ENCODE data around the gene TBC1D5.

TBC1D5 gene

DNA sequence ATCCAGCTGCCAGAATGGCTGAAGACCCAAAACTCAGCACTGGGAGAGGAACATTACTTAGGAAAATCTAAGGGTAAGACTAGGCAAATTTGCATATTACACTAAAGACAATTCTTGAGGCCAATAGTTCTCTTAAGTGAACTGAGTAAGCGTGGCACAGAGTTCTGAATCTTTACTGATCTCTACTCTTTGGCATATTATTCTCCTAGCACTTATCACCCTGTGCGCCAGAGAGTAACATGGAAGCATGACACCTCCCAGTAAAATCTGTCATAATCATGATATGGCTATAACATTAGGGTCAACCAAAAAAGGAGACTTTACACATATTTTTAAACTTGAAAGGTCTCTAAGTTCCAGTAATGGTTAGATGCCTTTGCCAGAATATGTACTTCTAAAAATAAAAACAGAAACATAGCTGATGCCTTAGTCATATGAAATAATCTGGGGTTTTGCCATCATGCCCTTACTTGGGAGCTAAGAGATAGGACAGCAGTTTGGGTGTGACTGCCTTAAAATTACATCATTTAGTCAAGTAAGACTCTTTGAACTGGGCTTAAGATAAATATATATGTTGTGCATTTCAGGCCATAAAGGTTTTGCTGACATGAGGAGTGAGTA, 567.1 kb downstream of the TBC1D5 start:
- no peak for DNase-seq (ENCODE audit: low spot score)

DNA sequence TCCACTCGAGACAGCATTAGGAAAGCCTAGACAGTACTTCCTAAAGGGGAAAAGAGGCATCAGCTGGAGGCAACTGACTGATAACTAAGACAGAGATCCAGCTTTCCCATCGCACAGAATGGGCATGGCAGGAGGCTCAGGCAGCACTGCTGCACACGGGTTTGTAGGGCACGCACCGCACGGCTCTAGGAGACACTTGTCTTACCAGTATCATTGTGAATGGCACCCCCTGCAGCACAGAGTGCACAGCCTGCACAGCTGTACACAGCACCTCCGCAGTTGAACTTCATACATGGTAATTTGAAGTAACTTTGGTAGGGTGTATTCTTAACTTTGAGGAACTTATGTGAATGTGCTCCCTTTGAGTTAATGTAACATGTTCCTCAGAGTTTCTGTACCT, 576.1 kb downstream of the TBC1D5 start:
- DNase-seq (ENCODE audit: low spot score): no peak

DNA sequence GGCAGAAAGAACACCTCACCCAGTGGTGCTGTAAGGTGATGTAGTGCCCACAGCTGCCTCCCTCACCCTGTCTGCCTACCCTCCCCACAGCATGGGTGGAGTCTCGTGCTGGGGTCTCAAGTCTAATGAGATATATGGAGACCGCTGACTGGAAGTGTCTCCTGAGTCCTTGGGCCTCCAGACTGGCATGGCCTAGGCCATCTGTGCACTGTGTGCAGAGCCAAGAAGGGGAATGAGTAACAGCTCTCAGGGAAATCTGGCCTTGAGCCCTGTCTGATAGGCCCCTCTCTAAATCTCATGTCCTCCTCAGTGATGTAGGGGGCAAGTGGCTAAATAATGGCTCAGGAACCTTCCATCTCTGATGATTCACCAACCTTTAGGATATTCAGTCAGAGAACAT, 580.3 kb downstream of the TBC1D5 start:
- no peak for DNase-seq (ENCODE audit: low spot score)

DNA sequence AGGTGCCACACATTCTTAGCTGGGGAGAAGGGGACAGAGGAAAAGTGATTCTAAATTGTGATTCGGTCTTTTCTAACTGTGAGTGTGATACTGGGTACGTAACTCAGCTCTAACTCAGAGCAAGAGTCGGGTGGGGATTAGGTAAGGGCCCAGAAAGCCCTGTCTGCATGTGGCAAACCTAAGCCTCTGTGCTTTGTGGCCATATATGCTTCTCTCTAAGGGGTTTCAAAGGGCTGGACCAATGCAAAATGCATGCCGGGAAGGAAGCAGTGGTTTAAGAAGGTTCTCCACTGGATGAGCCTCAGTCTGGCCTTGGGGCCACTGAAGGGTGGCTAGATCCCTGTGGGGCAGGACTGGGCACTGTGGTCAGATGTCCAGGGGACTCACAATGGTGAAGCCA, 581.8 kb downstream of the TBC1D5 start:
- DNase-seq (ENCODE audit: low spot score): no peak

GRCh38 chr3:17158941-17159682, 583.3 kb downstream of the TBC1D5 start:
- DNase-seq (ENCODE audit: low spot score): no peak

DNA sequence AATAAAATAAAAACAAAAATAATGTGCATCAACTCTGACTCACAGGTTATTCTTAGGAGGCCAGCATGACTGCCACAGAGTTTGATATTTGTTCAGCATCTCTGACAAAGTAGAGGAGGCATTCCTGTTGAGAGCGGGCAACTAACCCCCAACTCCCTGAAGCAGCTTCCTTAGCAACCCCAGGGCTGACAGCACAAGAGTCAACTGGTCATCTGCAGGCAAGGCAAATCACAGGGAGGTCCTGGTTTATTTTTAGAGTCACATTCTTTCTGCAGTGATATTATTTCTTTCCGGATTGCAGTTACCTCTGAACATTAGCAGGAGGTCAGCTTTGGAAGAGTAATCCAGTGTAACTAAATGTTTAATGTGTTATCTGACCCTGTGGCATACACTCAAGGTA, 584.7 kb downstream of the TBC1D5 start:
- no peak for DNase-seq (ENCODE audit: low spot score)

- no peak for DNase-seq (ENCODE audit: low spot score)
Measured at GRCh38 chr3:17156864-17157263, 585.6 kb downstream of the TBC1D5 start.

DNA sequence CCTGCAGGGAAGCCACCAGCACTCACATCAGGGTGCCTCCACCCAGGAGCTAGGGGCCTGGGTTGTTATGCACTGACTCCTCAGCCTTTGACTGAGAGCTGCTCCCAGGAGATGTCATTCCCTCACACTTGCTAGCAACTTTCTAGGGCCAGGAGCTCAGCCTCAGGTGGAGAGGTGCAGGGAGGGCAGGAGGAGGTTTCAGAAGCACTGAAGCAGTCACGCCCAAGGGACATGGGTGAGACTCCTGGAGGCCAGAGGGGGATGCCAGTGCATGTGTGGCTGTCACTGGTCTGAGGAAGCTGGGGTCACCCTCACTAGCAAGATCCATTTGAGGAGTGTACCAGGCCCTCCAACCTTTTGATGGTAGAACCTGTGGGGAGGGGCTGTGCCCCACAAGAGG, 586.5 kb downstream of the TBC1D5 start:
- no peak for DNase-seq (ENCODE audit: low spot score)

- DNase-seq (ENCODE audit: low spot score): no peak
Measured at GRCh38 chr3:17154941-17155340, 587.5 kb downstream of the TBC1D5 start.

DNA sequence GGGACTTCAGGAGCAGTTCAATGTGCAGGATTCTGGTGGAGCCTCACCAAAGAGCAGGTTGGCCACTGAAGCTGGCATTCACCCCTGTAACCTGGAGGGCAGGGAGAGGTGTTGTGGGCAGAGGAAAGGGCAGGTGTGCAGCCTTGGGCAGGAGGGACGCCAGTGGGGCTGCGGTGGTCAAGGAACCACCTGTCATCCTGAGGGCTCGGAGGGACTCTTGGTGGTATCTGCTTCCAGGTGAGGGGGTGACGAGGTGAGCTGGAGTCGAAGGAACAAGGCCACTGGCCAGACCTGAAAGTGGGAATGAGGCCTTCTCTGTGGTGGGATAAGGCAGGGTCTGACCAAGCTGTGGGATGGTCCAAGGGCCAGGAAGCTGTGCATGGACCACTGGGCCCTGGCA, 588.2 kb downstream of the TBC1D5 start:
- DNase-seq (ENCODE audit: low spot score): no peak

DNA sequence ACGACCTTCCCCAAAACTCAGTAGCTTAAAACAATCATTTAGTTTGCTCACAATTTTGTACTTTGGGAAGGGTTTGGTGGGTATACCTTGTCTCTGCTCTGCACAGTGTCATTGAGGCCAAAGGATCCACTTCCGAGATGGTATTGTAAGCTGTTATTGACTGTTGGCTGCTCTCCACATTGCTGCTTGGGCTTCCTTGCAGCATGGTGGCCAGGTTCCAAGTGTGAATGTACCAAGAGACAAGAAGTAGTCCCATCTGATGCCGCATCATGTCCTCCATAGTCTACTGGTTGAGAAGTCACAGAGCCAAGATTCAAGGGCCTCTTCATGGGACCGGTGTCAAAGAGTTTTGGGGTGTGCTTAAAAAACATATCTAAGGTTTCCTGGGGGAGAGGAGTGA, 589.2 kb downstream of the TBC1D5 start:
- DNase-seq (ENCODE audit: low spot score): no peak

GRCh38 chr3:17151598-17152373, 590.6 kb downstream of the TBC1D5 start:
- no peak for DNase-seq (ENCODE audit: low spot score)

DNA sequence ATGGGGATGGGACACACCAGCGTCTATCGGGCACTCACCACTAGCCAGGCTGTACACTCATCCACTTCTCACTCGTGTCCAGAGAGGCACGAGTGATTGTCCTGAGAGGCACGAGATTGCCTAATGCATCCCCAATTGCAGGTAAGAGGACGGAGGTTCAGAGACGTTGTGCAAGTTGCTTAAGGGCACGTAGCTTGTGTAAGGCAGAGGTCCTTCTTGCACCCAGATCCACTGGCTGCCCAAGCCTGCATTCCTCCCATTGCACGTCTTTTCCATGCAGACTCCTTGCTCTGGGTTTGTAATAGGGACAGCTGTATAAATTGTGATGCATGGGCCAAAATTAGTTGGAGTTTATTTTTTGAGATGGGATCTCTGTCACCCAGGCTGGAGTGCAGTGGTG, 593.4 kb downstream of the TBC1D5 start:
- DNase-seq (ENCODE audit: low spot score): no peak

DNA sequence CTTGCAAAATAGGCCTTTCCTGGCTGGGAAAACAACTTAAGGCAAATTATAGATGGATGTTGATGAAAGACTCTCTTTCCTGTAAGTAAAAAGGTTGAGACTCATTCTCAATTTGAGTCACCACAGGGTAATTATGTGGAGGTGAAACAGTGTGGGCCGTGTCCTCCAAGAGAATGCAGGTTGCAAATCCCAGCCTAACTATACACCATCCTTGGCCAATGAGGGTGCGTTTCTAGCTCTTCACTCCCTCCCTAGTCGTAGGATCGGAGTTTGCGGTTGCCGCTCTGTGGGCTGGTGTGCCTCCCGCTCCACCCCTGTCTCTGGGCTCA, 597.8 kb downstream of the TBC1D5 start:
- DNase-seq (ENCODE audit: low spot score): no peak

DNA sequence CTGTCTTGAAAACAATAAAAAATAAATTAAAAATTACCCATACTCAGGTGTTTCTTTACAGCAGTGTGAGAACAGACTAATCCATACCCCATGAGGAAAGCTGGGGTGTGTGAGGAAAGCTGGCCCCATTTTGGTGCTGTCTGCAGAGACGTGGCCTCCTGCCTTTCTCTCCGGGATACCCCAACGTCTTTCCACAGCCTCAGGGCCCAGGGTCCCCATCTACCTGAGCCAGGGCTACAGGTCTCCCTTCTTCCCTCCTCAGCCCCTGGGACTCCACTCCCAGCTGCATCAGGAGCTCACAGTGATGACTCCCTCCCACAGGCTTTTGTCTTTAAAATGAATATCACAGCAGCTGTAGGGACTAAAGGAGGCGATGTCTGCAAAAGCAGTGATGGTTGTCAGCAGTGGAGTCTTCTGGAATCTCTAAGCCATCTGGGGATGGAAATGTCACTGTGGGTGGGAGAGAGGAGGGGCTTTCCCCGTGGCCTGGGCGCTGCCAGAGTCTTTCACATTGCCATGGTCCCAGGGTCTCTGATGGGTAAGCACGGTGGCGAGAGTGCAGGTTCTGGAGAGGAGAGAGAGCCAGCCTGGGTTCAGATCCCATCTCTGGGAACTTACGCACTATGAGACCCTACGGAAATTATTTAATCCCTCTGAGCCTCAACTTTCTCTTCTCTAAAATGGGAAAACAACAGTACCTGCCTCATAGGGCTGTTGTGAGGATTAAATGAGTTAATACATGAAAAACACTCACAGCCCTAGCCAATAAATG, 598.4 kb downstream of the TBC1D5 start:
- no peak for DNase-seq (ENCODE audit: low spot score)

DNA sequence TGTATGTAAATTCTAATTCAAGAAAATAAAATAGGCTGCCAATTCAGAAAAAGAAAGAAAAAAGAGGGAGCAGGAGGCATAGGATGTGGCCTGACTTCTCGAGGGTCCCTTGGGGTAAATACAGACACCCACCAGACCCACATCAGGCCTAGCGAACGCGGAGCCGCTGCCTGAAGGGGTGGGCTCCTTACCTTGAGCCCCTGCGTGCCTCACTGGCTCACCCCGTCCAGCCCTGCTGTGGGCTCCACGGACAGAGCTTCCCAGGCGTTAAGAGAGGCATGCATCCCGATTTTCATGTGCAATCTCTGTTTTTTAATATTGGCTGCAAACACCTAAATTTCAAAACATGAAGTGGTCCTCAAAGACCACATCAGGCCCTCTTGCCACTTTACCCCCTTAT, 599.9 kb downstream of the TBC1D5 start:
- DNase-seq (ENCODE audit: low spot score): no peak

DNA sequence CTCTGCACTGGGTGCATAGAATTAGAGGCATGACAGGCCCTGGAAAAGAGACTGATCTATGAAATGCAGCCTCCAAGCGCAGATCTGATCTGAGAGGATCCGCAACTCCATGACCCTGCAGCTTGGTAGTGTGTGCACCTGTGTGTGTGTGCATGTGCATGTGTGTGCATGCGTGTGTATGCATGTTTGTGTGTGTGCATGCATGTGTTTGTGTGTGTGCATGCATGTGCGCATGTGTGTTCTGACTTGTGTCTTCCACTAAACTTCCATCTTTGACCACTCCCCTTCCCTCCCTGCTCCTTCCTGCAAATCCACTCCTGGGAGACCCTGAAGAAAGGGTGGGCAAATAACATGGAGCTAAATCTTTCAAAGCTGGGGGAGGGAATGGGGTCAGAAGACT, 600.7 kb downstream of the TBC1D5 start:
- DNase-seq (ENCODE audit: low spot score): no peak

DNA sequence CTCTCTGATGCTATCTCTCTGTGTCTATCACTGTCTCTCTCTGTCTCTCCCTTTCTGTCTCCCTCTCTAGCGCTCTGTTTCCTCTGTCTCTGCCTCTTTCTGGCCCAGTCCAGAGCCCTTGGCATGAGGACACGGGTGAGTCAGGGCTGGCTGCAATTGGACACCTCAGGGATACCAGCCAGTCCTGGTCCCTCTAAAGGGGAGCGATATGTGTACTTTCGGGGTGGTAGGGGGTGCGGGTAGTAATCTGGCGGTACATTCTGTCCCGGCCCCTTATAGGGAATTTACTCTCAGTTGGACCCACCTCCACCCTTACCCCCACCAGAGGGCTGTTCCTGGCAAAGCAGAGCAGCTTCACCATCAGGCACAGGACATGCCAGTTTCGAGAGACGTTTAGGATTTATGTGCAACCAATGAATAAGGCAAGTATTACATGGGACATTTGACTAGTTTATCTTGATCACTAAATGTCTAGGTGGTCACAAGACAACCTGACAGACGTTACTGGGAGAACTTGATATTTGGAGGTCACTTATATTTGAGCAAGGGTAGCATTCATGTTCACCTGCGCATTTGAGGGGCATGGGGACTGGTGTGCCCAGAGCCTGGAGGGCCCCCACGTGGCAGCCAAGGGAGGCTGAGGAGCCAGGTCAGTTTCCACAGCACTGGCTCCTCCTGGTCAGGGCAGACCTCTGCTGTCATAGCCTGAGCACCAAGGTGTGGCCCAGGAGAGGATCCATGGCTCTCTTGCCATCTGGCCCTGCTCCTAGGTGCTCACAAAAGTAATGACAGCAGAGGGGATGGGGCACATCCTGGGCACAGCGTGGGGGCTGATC, 601.5 kb downstream of the TBC1D5 start:
- no peak for DNase-seq (ENCODE audit: low spot score)

DNA sequence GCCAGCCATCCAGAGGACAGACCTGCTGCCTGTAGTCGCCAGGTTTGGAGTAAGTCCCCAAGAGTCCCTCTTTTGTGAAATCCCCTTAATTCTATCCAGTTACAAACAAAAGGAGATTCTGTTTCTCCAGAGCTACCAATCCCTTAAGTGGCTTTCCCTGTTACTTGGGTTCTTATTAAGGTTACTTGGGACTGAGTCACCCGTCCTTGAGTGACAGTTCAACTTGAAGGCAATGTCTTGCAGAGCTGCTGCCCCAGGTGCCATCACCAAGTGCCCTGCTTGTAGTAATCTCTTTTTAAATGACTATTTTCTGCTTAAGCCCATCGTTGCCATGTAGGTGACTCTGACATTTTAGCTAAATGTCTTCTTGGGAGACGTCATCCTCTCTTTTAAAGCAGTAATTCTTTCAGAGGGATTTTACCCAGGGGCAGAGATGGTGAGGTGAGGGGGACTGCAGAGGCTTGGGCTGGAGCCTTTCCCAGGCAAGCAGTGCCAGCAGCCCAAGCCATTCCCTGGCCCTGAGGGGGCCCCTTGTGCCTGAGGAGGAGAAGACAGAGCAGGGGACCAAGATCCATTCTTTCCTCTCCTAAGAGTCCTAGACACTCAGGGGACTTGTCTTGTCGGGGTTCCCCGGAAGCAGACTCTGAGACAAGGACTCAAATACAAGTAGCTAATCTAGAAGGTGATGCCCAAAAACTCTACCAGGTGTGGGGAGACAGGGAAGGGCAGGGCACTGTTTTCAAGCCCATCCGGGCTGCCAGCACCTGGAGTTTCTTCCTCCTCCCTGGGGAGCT, 604.0 kb downstream of the TBC1D5 start:
- no peak for DNase-seq (ENCODE audit: low spot score)

DNA sequence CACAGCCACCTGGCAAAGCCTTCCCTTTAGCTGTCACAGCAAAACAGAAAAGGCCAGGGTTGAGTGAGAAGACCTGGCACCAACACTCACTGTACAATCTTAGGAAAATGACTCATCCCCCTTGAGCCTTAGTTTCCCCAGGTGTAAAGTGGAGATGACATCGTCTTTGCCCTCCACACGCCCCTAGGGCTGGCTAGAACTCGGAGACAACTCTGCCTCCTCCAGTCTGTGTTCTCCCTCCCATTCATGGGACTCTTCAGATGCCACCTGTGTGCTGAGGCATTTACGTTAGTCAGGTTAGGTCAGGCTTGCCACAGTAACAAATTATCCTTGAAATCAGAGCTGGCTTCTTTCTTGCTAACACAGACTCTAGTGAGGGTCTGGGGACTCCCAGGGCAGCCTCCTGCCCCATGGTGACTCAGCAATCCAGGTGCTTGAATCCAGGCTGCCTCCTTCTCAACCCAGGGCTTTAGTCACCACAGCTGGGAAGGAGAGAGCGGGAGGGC, 605.1 kb downstream of the TBC1D5 start:
- DNase-seq (ENCODE audit: low spot score): no peak

Data from SW480 (cell line).